Measurements from ENCODE around the gene AGK. TPM values are rescaled to one million over a fixed set of nuclear protein-coding genes. Genes with fewer than 3 reads are reported as not detected.

AGK gene
- polyA plus RNA-seq, 1 donor (not counting 4 experiments of a cell fraction or from before 2014, with no cell fraction given) = 40.0 TPM

- FAIRE-seq = no peak
Observed at GRCh38 chr7:141511316-141511675, 39.9 kb upstream of the AGK start.

GRCh38 chr7:141511676-141512396, 39.4 kb upstream of the AGK start:
- Histone ChIP-seq H3K79me2 (ENCODE audit: control insufficient read depth, insufficient read depth, low read length) (no peaks in the 10 kb centered on the region), H3K9me1 (ENCODE audit: control insufficient read depth, extremely low read depth, insufficient read depth, low read length) (no peaks in the 10 kb centered on the region), H3K4me2 (ENCODE audit: control insufficient read depth, extremely low read depth, insufficient read depth, low read depth, low read length) (peak overlapping the region; percentile 62), H3K27ac (ENCODE audit: control insufficient read depth, insufficient read depth, low read length) (no peak overlapping the region), H3K9me3 (ENCODE audit: control insufficient read depth, low read depth, low read length) (no peaks in the 10 kb centered on the region), H3K4me1 (ENCODE audit: control insufficient read depth, extremely low read depth, insufficient read depth, low read length) (no peaks in the 10 kb centered on the region), H4K20me1 (ENCODE audit: control insufficient read depth, extremely low read depth, insufficient read depth, low read length) (no peaks in the 10 kb centered on the region), H2AFZ (ENCODE audit: control insufficient read depth, low read length) (peak overlapping the region; percentile 44), H3K36me3 (ENCODE audit: control insufficient read depth in 2 of 2, extremely low read depth in 1 of 2, insufficient read depth in 2 of 2, low read length in 2 of 2) (no peaks in the 10 kb centered on the region), H3K9ac (ENCODE audit: control insufficient read depth, extremely low read depth, insufficient read depth, low read length) (no peak overlapping the region), H3K27me3 (ENCODE audit: control insufficient read depth, extremely low read depth, insufficient read depth, low read length) (peaks cover 23% of the 10 kb centered on the region), H3K4me3 (ENCODE audit: control insufficient read depth in 2 of 3, extremely low read depth in 1 of 3, insufficient read depth in 2 of 3, low read depth in 1 of 3, low read length in 3 of 3) (peak overlapping the region in 1 of 3 experiments; percentile 17)
- TF ChIP-seq EZH2 (IDR thresholded peaks at IDR 0.05; ENCODE audit: low read length) = peak; percentile 56
- TF ChIP-seq CTCF (optimal IDR thresholded peaks at IDR 0.05 in 1 of 3, IDR thresholded peaks at IDR 0.05 in 1 of 3, conservative IDR thresholded peaks at IDR 0.05 in 1 of 3; ENCODE audit: extremely low read depth in 1 of 3, insufficient read depth in 2 of 3, low read length in 3 of 3) = no peak
- FAIRE-seq = no peak
- no peak for DNase-seq (ENCODE audit: low read depth, low spot score)
- dilution Hi-C loops (cut with MboI; ENCODE audit: extremely low pct_ligation_motif_present, low sequenced_read_pairs) = no loop called here

More at GRCh38 chr7:141511316-141511675, 39.9 kb upstream of the AGK start:
- Histone ChIP-seq H3K9me3 (ENCODE audit: control insufficient read depth, low read depth, low read length) (no peaks in the 10 kb centered on the region), H3K79me2 (ENCODE audit: control insufficient read depth, insufficient read depth, low read length) (no peaks in the 10 kb centered on the region), H2AFZ (ENCODE audit: control insufficient read depth, low read length) (no peak overlapping the region), H3K27me3 (ENCODE audit: control insufficient read depth, extremely low read depth, insufficient read depth, low read length) (peaks cover 23% of the 10 kb centered on the region), H3K4me1 (ENCODE audit: control insufficient read depth, extremely low read depth, insufficient read depth, low read length) (no peaks in the 10 kb centered on the region), H3K9me1 (ENCODE audit: control insufficient read depth, extremely low read depth, insufficient read depth, low read length) (no peaks in the 10 kb centered on the region), H3K4me2 (ENCODE audit: control insufficient read depth, extremely low read depth, insufficient read depth, low read depth, low read length) (no peak overlapping the region), H3K27ac (ENCODE audit: control insufficient read depth, insufficient read depth, low read length) (no peak overlapping the region), H3K4me3 (ENCODE audit: control insufficient read depth in 2 of 3, extremely low read depth in 1 of 3, insufficient read depth in 2 of 3, low read depth in 1 of 3, low read length in 3 of 3) (no peak overlapping the region), H3K9ac (ENCODE audit: control insufficient read depth, extremely low read depth, insufficient read depth, low read length) (no peak overlapping the region), H4K20me1 (ENCODE audit: control insufficient read depth, extremely low read depth, insufficient read depth, low read length) (no peaks in the 10 kb centered on the region), H3K36me3 (ENCODE audit: control insufficient read depth in 2 of 2, extremely low read depth in 1 of 2, insufficient read depth in 2 of 2, low read length in 2 of 2) (no peaks in the 10 kb centered on the region)
- TF ChIP-seq EZH2 (IDR thresholded peaks at IDR 0.05; ENCODE audit: low read length) = no peak
- no peak for TF ChIP-seq CTCF (optimal IDR thresholded peaks at IDR 0.05 in 1 of 3, IDR thresholded peaks at IDR 0.05 in 1 of 3, conservative IDR thresholded peaks at IDR 0.05 in 1 of 3; ENCODE audit: extremely low read depth in 1 of 3, insufficient read depth in 2 of 3, low read length in 3 of 3)
- no peak for DNase-seq (ENCODE audit: low read depth, low spot score)
- dilution Hi-C loops (cut with MboI; ENCODE audit: extremely low pct_ligation_motif_present, low sequenced_read_pairs) = no loop called here

All from keratinocyte (primary cell).